ENCODE results near the gene ADA.

ADA gene

GRCh38 chr20:44643596-44644229 lies 7.8 kb downstream of the ADA start:
- peak; percentile 78 for DNase-seq

GRCh38 chr20:44643154-44643519 lies 8.4 kb downstream of the ADA start:
- DNase-seq = no peak

- peak; percentile 56 for DNase-seq
These were observed 9.0 kb downstream of the ADA start for GRCh38 chr20:44642203-44643153.

GRCh38 chr20:44641325-44641724 lies 10.2 kb downstream of the ADA start:
- no peak for DNase-seq

- no peak for DNase-seq
These were observed 11.0 kb downstream of the ADA start for GRCh38 chr20:44640522-44640921.

- no peak for DNase-seq
These were observed 13.8 kb downstream of the ADA start for GRCh38 chr20:44637522-44638372.

- DNase-seq = no peak
These were observed 14.5 kb downstream of the ADA start for GRCh38 chr20:44637042-44637441.

- no peak for DNase-seq
These were observed 15.6 kb downstream of the ADA start for GRCh38 chr20:44635877-44636276.

- DNase-seq = no peak
These were observed 17.5 kb downstream of the ADA start for GRCh38 chr20:44633872-44634600.

- no peak for DNase-seq
These were observed 18.2 kb downstream of the ADA start for GRCh38 chr20:44633187-44633810.

- no peak for DNase-seq
These were observed 19.3 kb downstream of the ADA start for GRCh38 chr20:44632103-44632752.

- no peak for DNase-seq
These were observed 21.2 kb downstream of the ADA start for GRCh38 chr20:44630297-44630696.

GRCh38 chr20:44629542-44629941 lies 22.0 kb downstream of the ADA start:
- DNase-seq = no peak

- no peak for DNase-seq
These were observed 22.5 kb downstream of the ADA start for GRCh38 chr20:44629017-44629385.

- DNase-seq = no peak
These were observed 24.0 kb downstream of the ADA start for GRCh38 chr20:44627364-44628010.

GRCh38 chr20:44626278-44626677 lies 25.2 kb downstream of the ADA start:
- no peak for DNase-seq

- no peak for DNase-seq
These were observed 26.1 kb downstream of the ADA start for GRCh38 chr20:44625361-44625760.

GRCh38 chr20:44624743-44625271 lies 26.7 kb downstream of the ADA start:
- no peak for DNase-seq

GRCh38 chr20:44624152-44624551 lies 27.3 kb downstream of the ADA start:
- DNase-seq = no peak

- DNase-seq = no peak
These were observed 28.8 kb downstream of the ADA start for GRCh38 chr20:44622501-44623270.
